HG02885 (cell line): ENCODE data around the gene DRICH1.
"Not testable (repeated sequence)": the region's sequence is repeated elsewhere in the genome, so short reads cannot be mapped to it uniquely, and the experiment has no call there.

Experiments
- ATAC-seq: cut with Tn5 transposase; IDR thresholded peaks from one replicate; pipeline ENCODE4 v1.9.1; 2021; ENCODE audit warnings: mild to moderate bottlenecking; ENCODE audit not compliant: unreplicated experiment, poor library complexity

The DRICH1 gene

DNA sequence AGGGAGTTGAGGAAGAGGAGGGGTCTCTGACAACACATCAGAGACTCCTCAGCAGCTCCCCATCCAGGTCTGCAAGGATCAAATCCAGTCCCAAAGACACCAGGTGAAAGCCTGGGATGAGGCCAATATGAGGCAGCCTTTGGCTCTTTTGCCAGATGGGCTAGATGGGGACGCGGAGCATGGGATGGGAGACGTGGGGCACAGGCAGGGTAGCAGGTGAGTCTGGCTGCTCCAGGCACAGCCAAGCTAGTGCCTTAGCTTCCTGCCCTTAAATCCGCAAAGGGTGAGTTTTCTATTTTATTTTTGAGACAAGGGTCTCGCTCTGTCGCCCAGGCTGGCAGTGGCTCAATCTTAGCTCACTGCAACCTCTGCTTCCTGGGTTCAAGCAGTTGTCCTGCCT is 19.6 kb upstream of the DRICH1 start:
- no peak for ATAC-seq

DNA sequence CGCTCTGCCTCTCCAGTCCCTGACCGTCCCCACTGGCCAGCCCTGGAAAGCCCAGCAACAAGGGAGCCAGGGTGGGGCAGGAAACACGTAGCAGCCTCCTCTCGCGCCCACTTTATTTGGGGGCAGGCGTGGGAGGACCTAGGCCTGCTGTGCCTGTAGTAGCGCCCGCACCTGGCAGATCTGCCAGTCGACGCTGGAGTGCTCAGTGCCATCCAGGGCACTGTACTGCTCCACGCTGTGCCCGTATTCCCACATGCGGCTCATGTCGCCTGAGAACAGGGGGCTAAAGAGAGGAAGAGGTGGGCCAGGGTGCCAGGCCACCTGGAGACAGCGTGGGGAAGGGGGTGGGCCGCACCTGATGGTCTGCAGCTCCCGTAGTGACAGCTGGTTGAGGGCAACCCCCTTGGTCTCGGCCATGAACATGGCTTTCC is 17.0 kb upstream of the DRICH1 start:
- no peak for ATAC-seq

DNA sequence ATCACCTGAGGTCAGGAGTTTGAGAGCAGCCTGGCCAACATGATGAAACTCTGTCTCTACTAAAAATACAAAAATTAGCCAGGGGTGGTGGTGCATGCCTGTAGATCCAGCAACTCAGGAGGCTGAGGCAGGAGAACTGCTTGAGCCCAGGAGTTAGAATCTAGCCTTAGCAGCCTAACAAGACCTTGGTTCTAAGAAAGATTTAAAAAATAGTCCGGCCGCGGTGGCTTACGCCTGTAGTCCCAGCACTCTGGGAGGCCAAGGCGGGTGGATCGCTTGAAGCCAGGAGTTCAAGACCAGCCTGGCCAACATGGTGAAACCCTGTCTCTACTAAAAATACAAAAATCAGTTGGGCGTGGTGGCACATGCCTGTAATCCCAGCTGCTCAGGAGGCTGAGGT is 14.4 kb upstream of the DRICH1 start:
- ATAC-seq: not testable (repeated sequence)

DNA sequence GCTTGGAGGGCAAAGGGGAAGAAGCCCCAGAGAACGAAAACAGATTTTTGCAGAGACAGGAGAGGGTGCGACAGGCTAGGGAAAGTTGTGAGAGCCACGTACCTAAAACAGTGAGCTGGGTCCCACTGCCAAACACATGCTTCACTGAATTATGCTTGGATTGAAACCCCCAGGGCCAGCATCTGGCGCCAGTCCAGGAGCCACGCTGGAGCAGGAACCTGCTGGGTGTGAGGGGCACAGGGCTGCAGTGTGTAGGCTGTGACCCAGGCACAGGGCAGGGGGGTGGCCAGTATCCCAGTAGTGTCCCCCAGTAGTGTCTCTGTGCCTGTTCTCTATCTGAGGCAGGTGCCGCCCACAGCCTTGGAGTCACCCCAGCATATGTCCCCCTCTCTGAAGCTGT is 8.1 kb upstream of the DRICH1 start:
- ATAC-seq: not testable (repeated sequence)

DNA sequence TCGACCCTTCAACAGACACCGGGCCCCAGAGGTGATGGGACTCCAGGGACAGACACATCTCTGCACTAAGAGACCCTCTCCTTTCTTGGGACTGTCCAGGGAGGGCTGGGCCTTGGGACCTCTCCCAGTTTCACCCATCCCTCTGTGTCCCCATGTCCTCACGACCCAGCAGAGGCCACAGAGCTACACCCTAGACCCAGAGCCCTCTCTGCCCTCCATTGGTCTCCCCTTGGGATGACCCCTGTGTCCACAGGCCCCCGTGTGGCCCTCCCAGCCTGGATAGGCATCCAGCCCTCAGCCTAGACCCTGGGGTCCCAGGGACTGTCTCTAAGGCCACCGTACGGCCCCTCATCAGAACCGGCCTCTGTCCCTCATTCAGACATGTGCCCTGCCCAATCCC is 7.5 kb upstream of the DRICH1 start:
- no peak for ATAC-seq

DNA sequence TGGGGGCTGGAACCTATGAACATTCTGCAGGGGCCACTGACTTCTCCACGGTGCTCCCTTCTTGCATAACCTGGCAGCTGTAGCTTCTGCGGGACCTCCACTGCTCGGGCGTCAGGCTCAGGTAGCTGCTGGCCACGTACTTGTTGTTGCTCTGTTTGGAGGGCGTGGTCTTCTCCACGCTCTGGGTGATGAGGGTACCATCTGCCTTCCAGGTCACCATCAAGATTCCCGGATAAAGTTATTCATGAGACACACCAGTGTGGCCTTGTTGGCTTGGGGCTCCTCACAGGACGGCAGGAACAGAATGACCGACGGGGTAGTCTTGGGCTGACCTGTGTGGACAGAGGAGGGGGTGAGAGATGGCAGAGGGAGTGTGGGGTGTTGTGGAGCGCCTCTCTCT is 6.5 kb upstream of the DRICH1 start:
- ATAC-seq: no peak

DNA sequence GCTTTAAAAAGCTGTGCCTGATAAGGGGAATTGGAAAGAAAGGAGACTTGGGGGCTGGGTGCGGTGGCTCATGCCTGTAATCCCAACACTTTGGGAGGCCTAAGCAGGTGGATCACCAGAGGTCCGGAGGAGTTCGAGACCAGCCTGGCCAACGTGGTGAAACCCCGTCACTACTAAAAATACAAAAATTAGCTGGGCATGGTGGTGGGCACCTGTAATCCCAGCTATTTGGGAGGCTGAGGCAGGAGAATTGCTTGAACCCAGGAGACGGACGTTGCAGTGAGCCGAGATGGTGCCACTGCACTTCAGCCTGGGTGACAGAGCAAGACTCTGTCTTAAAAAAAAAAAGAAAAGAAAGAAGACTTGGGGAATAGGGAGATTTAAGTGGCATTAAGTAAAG is 3.2 kb upstream of the DRICH1 start:
- ATAC-seq: not testable (repeated sequence)

DNA sequence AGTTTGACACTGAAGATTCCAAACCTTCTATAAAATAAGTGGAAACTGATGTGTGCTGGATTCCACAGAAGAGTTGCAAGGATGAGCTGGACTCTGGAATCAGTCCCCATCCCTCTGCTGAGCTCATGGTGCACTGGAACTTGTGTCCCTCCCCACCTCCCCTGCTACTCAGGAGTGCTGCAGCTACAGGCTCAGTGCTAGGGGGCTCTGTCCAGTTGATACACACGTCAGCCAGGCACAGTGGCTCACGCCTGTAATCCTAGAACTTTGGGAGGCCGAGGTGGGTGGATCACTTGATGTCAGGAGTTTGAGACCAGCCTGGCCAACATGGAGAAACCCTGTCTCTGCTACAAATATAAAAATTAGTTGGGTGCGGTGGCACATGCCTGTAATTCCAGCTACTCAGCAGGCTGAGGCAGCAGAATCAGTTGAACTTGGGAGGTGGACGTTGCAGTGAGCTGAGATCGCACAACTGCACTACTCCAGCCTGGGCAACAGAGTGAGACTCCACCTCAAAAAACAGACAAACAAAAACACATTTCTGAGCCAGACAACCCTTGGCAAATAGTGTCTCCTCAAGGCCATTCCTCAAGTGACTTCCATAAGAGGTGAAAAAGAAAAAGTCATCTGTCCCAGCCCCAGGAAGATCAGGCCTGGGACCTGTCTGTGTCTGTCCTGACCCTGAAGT is 3.9 kb downstream of the DRICH1 start:
- not testable (repeated sequence) for ATAC-seq

DNA sequence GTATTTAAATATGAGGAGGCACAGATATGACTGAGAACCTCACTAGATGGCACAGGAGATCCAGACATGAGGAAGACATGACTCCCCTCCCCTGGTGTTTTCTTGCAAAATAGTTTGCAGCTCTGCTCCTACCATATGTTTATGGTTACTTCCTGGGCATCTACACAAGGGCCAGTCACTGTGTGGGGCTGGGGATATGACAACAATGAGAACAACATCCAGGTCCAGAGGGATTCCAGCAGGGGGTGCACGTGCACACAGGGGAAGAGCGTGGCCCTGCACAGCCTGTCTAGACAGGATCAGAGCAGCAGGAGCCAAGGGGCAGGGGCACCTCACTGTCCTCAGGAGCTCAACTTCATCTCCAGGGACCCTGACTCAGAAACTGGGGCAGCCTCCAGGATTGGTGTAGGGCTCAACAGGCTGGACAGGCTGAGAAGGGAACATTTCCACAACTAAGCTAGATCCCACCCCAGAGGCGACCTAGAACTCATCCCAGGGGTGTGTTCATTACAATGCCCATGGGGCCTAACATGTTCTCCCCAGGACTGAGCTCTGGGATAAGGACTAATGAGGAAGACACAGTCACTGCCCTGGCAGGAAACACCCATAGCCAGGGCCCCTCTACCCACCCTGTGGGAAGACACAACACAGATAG is 4.6 kb downstream of the DRICH1 start:
- not testable (repeated sequence) for ATAC-seq

DNA sequence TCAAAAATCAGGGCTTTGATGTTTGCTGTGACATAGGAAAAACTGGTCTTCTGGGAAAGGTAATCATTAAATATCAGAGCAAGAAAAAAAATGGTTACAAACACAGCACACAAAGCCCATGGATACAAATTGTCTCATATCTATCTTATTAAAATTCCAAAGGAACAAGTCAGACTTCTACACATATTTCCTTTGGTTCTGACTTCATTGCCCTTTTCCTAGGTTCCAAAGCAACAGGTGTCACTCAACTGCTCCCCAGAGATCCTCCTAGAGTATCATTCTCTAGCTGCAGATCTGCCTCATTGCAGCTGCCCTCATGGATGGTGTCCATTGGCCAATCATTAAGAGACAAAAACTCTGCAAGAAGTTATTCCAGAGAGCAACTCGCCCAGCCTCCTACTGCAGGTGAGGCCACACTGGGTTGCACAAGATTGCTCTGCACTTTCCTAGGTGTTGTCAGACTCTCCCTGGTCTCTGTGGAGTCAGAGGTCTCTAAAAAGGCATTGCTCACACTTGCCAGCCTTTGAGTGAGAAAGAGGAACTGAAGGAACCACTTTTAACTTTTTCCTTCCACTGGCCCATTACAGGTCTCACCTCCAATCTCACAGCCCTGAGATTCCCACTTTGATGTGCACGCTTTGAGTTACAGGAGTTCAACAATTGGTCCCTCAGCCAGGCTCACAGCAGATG is 5.7 kb downstream of the DRICH1 start:
- no peak for ATAC-seq

DNA sequence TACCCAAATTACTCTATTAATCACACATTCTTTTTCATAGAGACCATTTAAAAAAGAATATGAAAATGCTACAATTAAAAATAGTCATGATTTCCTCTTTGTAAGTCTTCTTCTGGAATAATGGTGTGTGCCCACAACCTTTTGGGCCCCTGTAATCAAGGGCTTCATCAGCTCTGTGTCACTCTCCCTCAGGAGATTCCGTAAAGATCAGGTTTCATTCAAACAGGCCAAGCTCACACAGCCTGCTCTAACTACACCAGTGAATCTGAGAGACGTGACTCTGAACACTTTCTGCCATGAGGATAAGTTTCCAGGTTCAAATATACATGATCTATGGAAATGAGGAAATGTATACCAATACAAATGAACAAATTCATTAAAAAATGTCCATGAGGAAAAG is 9.5 kb downstream of the DRICH1 start:
- no peak for ATAC-seq

DNA sequence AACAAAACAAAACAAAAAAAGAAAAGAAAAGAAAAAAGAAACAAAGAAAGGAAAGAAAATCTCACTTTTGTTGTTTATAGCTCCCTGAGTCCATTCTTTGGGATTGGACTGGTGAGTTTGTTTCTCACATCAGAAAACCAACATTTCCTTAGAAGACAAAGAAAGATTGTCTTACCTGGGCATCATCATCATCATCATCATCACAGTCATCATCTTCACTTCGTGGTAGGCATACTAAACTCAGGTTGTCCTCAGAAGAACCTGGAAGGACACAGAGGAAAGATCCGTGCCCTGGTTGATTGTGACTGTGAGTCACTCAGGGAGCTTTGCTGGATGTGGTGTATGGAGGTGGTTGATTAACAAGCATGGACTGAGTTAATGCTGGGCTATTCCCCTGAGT is 10.2 kb downstream of the DRICH1 start:
- not testable (repeated sequence) for ATAC-seq

DNA sequence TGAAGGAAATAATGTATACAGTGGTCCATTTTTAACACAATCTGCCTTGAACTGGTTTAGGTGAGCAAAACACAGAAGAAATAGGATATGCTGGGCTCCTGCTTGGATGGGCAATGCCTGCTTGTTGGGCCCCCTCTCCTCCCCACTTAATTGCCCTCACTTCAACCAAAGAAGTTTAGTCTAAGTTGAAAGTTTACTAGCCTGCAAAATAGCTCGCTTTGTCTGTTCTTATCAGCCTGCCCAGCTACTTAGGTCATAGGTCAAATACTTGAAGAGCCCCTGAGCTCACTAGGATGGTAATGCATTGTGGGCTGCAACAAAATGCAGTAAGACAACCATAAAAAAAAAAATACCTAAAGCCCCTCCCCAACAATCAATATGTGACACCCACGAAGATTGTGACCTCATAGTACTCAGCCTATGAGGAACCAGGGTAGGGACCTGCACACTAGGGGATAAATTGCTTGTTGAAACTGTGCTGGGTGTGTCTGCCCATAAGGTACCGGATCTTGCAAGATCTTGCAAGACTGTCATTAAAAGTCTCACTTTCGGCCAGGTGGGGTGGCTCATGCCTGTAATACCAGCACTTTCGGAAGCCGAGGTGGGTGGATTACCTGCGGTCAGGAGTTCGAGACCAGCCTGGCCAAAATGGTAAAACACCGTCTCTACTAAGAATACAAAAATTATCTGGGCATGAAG is 10.9 kb downstream of the DRICH1 start:
- no peak for ATAC-seq

DNA sequence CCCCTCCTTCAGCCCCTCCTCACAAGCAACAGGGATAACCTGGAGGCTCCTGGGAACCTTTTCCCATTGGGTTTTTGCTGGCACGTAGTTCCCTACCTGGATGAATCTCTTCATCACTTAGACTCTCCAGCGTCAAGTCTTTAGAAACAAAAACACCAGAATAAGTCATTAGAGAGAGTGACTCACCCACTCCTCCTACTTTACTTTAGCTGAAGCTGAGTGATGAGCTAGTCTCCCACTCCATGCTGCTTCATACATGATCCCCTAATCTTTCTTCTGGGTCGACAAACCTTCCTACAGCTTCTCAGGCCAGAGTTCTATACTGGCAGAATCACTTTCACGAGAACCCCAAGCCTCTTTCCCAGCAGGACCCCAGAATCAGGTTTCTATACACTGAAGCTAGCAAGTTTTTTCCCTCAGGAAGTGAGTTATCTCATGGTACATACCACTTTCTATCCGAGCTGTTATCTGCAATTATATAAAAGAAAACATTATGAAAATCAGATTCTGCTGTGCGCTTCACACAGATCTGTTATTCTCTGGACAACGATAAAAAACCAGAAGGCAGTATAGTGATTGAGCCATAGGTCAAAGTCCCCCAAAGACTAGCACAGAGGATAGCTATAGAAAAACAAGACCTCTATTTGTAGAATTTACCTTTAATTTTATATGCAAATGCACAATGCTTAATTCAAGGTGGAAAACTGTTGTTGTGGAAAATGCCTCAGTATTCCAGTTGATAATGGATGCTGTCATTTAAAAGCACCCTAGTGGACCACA is 18.7 kb downstream of the DRICH1 start:
- no peak for ATAC-seq

DNA sequence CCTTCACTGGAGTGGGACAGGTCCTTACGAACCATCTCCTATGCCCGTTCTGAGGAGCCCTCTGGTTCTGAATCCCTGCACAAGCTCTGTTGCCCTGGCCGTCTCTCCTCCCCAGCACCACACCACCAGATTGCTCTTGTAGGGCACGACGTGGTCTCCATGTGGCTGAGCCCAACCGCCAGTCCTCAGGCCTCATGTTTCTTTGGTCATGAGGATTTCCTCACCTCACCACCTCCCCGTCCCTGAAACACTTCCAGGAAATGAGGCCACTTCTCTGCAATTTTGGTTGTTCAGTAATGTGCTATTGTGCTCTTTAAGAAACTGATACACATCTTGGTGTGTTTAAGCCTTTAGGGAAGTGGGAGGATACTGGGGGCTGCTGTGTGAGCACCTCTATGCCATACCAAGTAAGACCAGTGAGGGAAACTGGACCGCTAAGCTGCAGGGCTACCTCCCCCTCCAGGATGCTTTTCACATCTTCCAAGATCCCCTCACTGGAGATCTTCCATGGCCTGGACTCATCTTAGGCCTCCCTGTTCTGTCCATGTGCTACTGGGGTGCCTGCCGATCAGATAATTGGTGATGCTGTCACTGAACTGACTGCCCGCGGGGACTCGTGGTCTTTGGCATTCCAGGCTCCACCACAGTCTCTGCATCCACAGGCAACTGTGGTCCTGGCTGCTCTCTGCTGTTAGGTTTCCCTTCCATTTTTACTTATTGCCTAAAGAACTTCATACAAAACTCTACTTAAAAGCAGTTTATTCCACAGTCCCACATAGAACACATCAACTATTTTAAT is 21.9 kb downstream of the DRICH1 start:
- ATAC-seq: no peak

DNA sequence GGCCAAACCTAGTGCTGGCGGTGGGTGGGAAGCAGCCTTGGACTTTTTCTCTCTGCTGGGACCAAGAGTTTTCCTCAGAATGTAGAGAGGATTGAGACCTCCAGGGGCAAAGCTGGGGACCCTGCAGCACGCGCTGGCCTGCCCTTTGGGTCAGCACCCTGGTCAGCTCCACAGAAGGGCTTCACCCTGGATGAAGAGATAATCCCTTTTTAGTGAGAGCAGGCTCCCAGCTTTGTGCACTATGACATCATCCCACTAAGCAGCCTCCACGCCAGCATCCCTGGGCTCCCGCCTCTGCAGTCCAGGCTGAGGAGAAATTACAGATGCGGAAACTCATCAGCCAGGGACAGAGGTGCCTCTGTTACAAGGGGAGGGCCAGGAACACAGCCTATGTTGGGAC is 23.5 kb downstream of the DRICH1 start:
- ATAC-seq: no peak

DNA sequence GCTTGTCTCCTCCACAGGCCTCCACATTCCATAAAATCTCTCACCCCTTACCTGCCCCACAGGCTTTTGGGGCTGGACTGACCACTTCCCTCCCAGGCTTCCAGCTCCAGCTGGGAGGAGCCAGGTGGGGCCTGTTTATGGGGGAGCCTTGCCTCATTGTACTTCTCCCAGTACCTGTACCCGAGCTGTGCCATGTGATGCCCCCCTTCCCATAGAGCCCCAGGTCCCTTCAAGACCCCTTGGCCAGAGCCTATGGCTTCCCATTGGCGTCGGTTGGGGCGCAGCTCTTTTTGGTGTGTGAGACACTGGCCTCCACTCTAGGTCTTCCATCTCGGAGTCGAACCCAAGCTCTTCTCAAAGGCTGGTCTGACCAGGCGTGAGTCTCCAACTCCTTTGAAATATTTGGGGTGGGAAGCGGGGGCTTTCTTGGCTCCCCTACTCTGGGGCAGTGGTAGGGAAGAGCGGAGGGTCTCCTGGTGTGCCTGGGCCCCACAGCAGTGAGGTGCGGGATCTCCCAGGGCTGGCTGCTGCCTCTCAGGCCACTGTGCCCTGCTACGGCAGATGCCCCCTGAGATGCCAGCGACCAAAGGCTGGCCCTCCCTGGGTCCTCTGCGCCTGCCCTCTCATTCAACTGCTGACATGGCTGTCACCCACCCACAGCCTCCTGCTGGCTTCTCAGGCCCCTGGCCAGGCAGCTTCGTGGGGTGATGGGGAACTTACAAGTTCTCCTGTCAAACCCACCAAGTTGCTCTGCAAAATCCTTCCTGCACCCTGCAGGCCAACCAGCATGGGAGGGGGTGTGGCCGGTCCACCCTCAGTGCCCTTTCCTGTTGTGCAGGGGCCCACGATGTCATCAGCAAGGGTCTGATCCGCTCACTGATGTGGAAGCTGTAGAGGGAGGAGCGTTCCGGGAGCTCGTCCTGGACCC is 25.7 kb downstream of the DRICH1 start:
- ATAC-seq: no peak

DNA sequence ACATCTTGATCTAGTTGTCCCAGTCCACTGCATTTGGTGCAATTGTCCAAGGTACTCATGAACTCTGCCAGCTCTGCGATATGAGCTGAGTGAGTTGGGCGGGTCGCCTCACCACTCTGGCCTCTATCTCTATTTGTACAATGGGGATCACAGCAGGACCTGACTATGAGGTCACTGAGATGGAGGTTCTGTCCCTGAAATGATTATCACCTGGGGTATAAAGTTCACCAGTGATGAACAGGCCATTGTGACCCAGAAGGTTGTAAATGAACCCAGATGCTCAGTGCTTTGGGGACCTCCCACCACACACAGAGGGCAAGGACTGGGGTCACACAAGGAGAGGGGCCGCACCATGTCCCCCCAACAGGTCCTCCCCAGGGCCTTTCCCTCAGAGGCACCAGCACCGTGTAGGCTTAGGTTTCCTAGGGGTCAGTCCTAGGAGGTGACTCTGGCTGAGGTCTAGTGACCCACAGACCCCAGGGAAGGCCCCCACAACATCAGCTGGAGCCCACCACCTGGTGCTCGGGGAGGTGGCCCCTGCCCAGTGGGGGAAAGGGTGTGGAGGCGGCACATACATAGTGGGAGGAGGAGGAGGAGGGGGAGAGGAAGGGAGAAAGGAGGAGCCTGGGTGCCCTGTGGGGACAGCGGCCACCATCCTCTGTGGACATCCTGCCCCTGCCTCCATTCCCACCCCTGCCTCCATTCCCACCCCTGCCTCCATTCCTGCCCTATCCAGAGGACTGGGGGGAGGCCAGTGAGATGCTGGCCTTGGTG is 27.0 kb downstream of the DRICH1 start:
- no peak for ATAC-seq
